ENCODE data around the gene PPP1R2.

Gene PPP1R2

DNA sequence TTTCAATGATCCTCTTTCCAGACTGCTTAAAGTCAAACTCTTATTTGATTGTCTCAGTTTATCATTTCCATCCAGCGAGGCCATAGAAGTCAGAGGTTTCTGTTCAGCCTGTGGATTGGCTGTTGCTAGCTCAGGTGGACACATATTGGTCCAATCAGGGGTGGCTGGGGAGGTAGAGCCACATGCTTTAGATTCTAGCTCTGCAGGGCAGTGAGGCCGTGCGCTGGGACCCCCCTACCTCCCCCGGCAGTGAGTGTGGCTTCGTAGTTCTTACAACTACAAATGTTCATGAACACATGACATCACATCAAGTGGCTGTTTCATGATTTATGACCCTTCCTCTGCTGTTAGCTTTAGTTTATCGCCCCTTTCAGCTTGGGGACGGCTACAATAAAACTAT lies 22.6 kb upstream of the PPP1R2 start:
- no peak for DNase-seq

DNA sequence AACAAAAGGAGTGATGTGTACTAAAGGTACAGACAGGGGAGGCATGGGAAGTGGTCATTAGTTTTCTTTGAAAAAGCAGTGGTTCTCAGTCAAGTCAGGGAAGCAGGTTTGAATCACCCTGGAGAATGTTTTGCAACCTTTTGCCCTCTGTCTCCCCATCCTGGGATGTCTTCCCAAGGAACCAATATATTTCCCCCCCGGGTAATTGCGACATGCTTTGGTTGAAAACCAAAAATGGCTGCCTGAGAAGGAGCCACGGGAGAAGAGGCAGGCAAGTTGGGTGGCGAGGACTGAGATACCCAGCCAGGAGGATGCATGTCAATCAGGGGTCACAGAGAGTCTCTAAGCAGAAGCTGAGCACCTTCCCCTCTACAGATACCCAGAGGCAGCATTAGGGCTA lies 20.2 kb upstream of the PPP1R2 start:
- DNase-seq = no peak

DNA sequence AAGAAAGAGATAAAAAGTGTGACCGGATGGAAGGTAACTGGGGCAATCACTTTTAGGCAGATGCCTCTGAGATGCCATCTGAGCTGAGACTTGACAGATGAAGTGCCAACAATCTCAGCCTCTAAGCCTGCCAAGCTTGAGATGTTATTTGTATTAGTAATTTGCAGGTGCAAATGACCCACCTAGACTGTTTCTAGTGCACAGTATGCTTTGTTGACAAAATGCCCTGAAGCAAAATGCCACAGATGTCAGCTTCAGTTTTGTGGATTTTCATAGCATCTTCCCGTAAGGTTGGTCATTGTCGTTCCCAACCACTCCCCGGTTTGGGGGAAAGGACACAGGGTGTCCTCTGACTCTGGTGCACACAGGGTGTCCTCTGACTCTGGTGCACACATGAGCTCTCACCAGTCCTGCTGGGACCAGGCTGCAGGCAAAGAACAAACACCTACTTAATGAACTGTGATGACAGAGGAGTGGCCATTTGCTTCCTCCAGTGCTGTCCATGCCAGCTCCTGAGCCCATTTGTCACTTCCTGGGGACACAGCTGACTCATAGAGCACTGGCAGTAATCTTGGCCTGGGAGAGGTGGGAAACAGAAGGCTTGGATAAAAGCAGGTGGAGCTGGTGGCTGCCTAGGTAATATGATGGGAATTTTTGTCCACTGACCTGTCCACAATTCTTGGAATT lies 16.7 kb upstream of the PPP1R2 start:
- peak; percentile 87 for DNase-seq

DNA sequence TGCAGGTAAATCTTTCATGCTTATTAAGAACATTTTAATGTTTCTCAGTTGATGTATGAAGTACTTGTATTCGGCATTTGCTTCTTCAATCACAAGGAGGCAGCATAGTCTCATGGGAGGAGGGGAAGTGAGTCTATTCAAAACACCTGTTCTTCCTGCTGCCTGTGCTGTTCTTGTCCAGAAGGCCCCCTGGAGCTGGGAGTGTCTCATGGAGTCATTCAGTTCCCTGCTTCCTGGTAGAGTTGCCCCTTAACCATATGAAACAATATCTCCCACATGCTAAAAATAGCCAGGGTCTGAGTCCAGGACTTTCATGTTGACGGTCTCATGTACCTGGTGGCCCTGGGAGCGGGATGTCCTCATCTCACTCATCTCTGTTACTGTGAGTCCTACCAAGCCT lies 15.5 kb upstream of the PPP1R2 start:
- DNase-seq = peak; percentile 49

DNA sequence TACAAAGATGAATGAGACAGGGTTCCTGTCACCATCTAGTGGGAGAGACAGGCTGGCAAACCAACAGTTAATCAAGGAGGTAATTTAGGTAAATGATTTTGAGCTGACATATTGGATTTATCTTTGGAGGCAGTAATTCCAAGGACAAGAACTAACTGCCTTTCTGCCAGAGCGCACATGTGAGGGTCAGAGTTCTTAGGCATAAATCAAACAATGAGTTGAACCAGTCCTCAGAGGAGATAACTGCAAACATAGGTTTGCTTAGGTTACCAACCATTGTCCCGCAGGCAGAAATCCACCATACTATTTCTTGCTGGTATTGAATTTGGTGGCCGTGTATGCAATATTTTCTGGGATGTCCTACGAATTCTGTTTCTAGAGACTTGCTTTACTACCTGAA lies 14.2 kb upstream of the PPP1R2 start:
- no peak for DNase-seq

GRCh38 chr3:195556390-195556789 lies 13.3 kb upstream of the PPP1R2 start:
- DNase-seq = no peak

DNA sequence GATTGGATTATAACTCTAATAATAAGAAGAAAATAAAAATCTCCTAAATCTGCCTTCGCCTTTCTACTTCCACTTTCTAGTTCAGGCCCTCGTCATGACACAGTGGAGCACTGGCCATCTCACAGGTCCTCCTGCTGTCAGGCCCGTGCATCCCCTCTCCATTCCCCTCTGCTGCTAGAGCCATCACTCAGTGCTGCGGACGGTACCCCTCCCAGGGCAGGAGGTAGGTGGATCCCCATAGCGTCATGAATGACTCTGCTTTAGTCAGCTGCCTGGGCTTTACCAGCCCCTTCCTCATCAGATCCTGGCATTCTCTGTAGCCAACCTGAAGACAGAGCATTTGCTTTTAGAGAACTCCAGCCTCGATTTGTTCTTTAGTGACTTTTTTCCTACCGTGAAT lies 12.0 kb upstream of the PPP1R2 start:
- DNase-seq = no peak

- no peak for DNase-seq
Measured at GRCh38 chr3:195554458-195554857, 11.3 kb upstream of the PPP1R2 start.

- no peak for DNase-seq
Measured at GRCh38 chr3:195553268-195553667, 10.1 kb upstream of the PPP1R2 start.

- no peak for DNase-seq
Measured at GRCh38 chr3:195551381-195551978, 8.4 kb upstream of the PPP1R2 start.

DNA sequence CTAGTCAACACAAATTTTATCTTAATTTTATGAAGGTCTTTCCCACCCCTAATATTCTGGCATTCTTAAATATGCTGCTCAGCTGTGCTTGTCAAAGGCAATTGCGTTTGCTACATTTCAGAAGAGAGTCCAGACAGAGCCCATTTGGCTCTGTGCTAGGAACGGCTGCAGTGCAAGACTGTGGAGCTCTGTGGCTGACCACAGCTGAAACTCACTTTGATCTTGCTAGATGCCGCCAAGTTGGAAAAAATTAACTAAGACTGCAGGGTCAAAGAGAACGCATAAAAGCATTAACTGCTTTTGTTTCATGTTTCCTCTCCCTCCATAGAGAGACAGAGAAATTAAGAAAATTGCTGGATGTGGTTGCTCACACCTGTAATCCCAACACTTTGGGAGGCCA lies 7.6 kb upstream of the PPP1R2 start:
- no peak for DNase-seq

- DNase-seq = no peak
Measured at GRCh38 chr3:195549931-195550519, 6.9 kb upstream of the PPP1R2 start.

- DNase-seq = no peak
Measured at GRCh38 chr3:195548987-195549386, 5.9 kb upstream of the PPP1R2 start.

GRCh38 chr3:195548501-195548900 lies 5.4 kb upstream of the PPP1R2 start:
- DNase-seq = no peak

DNA sequence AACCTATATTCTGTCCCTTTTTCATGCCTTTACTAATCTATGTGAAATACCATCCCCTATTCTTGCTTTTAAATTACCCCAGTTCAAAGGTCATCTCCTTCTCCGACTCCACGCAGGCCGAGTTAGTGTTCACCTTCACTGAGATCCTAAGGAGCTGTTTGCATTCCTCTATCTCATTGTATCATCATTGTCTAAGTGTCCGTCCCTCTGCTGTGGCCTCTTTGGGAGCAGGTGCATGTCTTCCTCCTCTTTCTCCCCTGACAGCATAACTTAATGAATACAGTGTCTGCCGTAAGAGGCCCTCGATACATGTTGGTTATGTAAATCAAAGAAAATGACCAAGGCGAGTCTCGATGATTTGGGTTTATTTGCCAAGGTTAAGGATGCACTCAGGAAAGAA lies 4.9 kb upstream of the PPP1R2 start:
- no peak for DNase-seq

- no peak for DNase-seq
Measured at GRCh38 chr3:195546130-195546560, 3.0 kb upstream of the PPP1R2 start.

GRCh38 chr3:195544634-195545033 lies 1.5 kb upstream of the PPP1R2 start:
- no peak for DNase-seq

DNA sequence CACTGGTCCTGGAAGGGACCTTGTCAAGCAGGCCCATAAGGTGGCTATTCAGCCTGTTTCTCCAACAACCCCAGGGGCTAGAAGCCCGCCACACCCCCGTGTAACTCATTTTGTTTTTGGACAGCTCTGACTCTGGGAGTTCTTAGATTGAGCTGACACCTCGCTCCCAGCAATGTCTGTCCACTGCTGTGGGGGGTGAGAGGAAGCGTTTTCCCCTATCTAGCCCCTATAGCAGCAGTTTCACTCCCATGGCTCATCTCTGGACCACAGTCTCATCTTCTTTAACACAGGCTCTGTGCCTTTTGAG lies 1.1 kb upstream of the PPP1R2 start:
- no peak for DNase-seq

DNA sequence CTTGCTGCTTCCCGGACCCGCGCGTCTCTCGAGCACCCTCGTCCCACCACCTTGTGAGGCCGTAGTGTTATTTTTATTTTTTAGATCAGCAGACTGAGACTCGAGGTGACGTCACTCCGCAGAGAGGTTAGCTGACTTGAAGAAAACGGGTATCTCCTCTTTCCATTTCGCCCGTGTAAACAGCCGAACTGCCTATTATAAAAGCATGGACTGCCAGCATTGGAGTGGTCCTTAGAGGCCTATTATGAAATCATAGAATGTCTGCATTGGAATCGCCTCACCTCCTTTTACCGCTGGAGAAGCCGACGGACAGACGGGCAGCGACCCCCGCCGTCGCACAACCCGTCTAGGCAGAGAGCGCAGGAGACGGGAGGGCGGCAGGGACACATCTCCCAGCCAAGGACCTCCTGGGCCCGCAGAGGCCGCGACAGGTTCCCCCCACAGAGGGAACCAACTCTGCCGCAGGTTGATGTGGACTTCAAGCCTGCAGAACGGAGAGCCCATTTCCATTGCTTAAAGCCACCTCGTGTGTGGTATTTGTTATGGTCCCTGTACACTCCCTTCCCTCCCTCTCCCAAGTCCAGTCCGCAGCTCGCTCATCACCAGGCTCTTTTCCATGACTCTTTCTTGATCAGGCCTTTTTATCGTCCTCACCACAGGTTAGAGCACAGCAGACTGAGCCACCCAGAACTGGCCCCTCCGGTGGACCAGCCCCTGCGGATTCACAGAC lies 540 bp upstream of the PPP1R2 start:
- DNase-seq = no peak

DNA sequence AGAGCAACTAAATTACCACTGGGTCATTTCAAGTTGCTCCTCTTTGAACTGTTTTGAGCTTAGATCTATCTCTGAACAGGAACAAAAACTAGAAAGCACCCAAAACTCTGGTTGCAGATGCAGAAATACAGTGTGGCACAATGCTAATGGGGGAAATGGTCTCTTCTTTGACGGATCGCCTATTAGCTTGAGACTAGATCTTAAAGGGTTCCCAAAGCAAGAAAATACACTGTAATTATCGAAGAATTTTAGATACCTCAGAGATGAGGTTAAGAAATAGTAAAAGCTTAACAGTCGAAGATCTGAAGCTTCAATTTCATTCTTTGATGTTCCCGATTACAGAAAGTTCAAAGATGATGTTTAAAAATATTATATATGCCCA lies 818 bp downstream of the PPP1R2 start:
- DNase-seq = no peak

GRCh38 chr3:195540511-195540910 lies 2.6 kb downstream of the PPP1R2 start:
- no peak for DNase-seq

- DNase-seq = no peak
Measured at GRCh38 chr3:195540027-195540426, 3.1 kb downstream of the PPP1R2 start.

DNA sequence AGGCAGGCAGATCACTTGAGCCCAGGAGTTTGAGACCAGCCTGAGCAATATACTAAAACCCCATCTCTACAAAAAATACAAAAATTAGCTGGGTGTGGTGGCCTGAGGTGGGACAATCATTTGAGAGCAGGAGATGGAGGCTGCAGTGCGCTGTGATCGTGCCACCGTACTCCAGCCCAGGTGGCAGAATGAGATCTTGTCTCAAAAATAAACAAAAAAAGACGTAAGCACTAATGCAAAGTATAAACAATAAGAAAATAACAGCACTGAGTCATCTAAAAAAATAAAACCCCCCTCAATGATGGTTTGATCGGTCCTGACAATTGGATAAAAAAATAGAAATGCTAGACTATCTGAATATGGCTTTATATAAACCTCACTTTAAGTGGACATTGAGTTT lies 3.6 kb downstream of the PPP1R2 start:
- no peak for DNase-seq

DNA sequence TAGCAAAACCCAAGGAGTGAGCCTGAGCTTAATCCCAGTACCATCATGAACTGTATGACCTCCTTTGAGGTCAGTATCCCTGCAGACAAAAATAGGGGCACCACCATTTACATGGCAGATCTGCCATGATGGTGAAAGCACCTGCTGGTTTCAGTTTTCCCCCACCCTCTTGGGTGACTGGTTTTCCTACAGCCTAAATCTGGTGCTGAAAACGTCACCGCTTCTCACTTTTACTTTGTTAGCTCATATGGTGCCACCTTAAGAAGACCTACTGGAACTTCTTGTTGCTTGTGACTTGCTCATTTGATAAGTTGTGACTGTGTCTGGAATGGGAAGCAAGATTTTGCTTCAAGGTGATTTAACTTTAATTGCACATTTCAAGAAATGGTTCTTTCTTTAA lies 5.1 kb downstream of the PPP1R2 start:
- DNase-seq = no peak
